LNCAP (cell line): ENCODE data around the gene PNPLA8.

Experiments
- CTCF ChIP-seq: fragments of 450-650 bp; IDR thresholded peaks from 2 replicates; pipeline ENCODE4 v1.5.1; 2017; ENCODE audit warnings: mild to moderate bottlenecking

PNPLA8 gene

GRCh38 chr7:108488768-108489538 is 37.0 kb downstream of the PNPLA8 start:
- no peak for TF ChIP-seq CTCF

GRCh38 chr7:108487646-108488045 is 38.3 kb downstream of the PNPLA8 start:
- no peak for TF ChIP-seq CTCF

- no peak for TF ChIP-seq CTCF
Observed at GRCh38 chr7:108486291-108486966, 39.5 kb downstream of the PNPLA8 start.

- no peak for TF ChIP-seq CTCF
Observed at GRCh38 chr7:108484137-108484536, 41.8 kb downstream of the PNPLA8 start.

- TF ChIP-seq CTCF: no peak
Observed at GRCh38 chr7:108480311-108480710, 45.6 kb downstream of the PNPLA8 start.

- TF ChIP-seq CTCF: no peak
Observed at GRCh38 chr7:108479751-108480150, 46.2 kb downstream of the PNPLA8 start.

GRCh38 chr7:108479118-108479517 is 46.8 kb downstream of the PNPLA8 start:
- no peak for TF ChIP-seq CTCF
